T-cell (primary cell): ENCODE measurements around the gene TPM4. TPM values are rescaled to one million over a fixed set of nuclear protein-coding genes. Genes with fewer than 3 reads are reported as not detected.

Source experiments
- ATAC-seq, 4 experiments: fragments of 200-7000 bp in 3 of 4; fragments of 150-1000 bp in 1 of 4; cut with Tn5 transposase; replicated peaks in 1 of 4; 1 replicate in 3 of 4; 2 replicates in 1 of 4; pipeline ENCODE4 v1.10.0; 2021; ENCODE audit warnings: moderate library complexity in 3 of 4, mild to moderate bottlenecking in 2 of 4, moderate number of reproducible peaks in 1 of 4
- CTCF ChIA-PET, 2 donors: fragments of 300-600 bp; sonication (Branson Sonifier 250); formaldehyde crosslinking; loops; one replicate each; lab custom pipeline; 2022; ENCODE audit warnings: antibody characterized with exemption in 2 of 2; lab: Charles Lee
- POLR2A ChIA-PET, 2 donors: fragments of 300-600 bp; sonication (Branson Sonifier 250); formaldehyde crosslinking; loops; one replicate each; lab custom pipeline; 2022; ENCODE audit warnings: antibody characterized with exemption in 2 of 2; lab: Charles Lee
- DNase-seq, 35 experiments: peaks; one replicate each; pipeline versions ENCODE4 v3.0.0 to v3.0.0-alpha.2; 2013 to 2023
- H3K27ac ChIP-seq: one replicate; pipeline ENCODE4 v1.5.1; 2013; ENCODE audit warnings: low read length
- H3K27me3 ChIP-seq, 2 experiments: replicated peaks in 1 of 2; 1 replicate in 1 of 2; 2 replicates in 1 of 2; pipeline versions ENCODE4 v1.6.1 to v1.7.0; 2013; ENCODE audit warnings: low read length in 1 of 2, mixed read lengths in 1 of 2; ENCODE audit not compliant: control insufficient read depth in 2 of 2, insufficient read depth in 2 of 2; ENCODE audit errors: extremely low read depth in 1 of 2
- H3K36me3 ChIP-seq, 2 donors: 1 replicate in 1 of 2; 2 replicates in 1 of 2; pipeline versions ENCODE4 v1.6.1 to v1.7.0; 2013; ENCODE audit warnings: low read length in 1 of 2; ENCODE audit not compliant: control insufficient read depth in 2 of 2, insufficient read depth in 1 of 2; ENCODE audit errors: extremely low read depth in 1 of 2
- H3K4me1 ChIP-seq, 2 experiments: 1 replicate in 1 of 2; 2 replicates in 1 of 2; pipeline versions ENCODE4 v1.6.1 to v1.7.0; 2013; ENCODE audit warnings: low read length in 2 of 2, mixed read lengths in 1 of 2; ENCODE audit not compliant: insufficient read depth in 2 of 2, control insufficient read depth in 1 of 2; ENCODE audit errors: extremely low read depth in 1 of 2
- H3K4me3 ChIP-seq, 2 donors: 1 replicate in 1 of 2; 2 replicates in 1 of 2; pipeline versions ENCODE4 v1.5.1 to v1.7.0; 2013; ENCODE audit warnings: mild to moderate bottlenecking in 2 of 2, low read length in 1 of 2, moderate library complexity in 1 of 2; ENCODE audit not compliant: control insufficient read depth in 1 of 2; ENCODE audit errors: extremely low read depth in 1 of 2
- H3K9me3 ChIP-seq: 2 replicates; pipeline ENCODE4 v1.7.0; 2013
- H3K27ac Mint-ChIP-seq, 2 donors: one replicate each; pipeline ENCODE4 v1.8.0; 2020 to 2021; ENCODE audit warnings: mild to moderate bottlenecking in 2 of 2, mixed read lengths in 2 of 2
- H3K27me3 Mint-ChIP-seq, 2 donors: one replicate each; pipeline ENCODE4 v1.8.0; 2021 to 2022; ENCODE audit warnings: mixed read lengths in 2 of 2
- H3K36me3 Mint-ChIP-seq: one replicate; pipeline ENCODE4 v1.8.0; 2021; ENCODE audit warnings: mixed read lengths
- H3K4me1 Mint-ChIP-seq, 3 donors: one replicate each; pipeline ENCODE4 v1.8.0; 2020 to 2022; ENCODE audit warnings: mixed read lengths in 3 of 3, mild to moderate bottlenecking in 1 of 3
- H3K4me3 Mint-ChIP-seq, 3 donors: one replicate each; pipeline ENCODE4 v1.8.0; 2020 to 2022; ENCODE audit warnings: mild to moderate bottlenecking in 3 of 3, mixed read lengths in 3 of 3, moderate library complexity in 3 of 3
- H3K9me3 Mint-ChIP-seq, 3 donors: one replicate each; pipeline ENCODE4 v1.8.0; 2020 to 2022; ENCODE audit warnings: mixed read lengths in 3 of 3
- WGBS: methylation state at CpG from one replicate; pipeline ENCODE4 v1.1.5; 2013; ENCODE audit warnings: missing lambda C conversion rate; ENCODE audit not compliant: insufficient coverage; 5-methylcytosine and 5-hydroxymethylcytosine counted together
- total RNA-seq, 35 experiments: library from RNA in 6 of 35; stranded (reverse) in 6 of 35; fragments of 120-200 nt in 1 of 35; gene quantifications; one replicate each; pipeline versions ENCODE4 v1.2.1 to v1.2.4 and lab custom pipeline; 2013 to 2026

Gene TPM4
- total RNA-seq, 5 donors from 2014 or later (not counting 1 experiment from before 2014, with no cell fraction given), result 83.6 to 189 (median 99.5) TPM

- no peak for DNase-seq
- Histone ChIP-seq H3K4me1 (peaks cover 0 to 5% of the 10 kb centered on the region in 2 experiments), H3K27ac (no peak overlapping the region), H3K9me3 (no peaks in the 10 kb centered on the region), H3K27me3 (peaks cover 0 to 6% of the 10 kb centered on the region in 2 experiments), H3K36me3 (no peaks in the 10 kb centered on the region), H3K4me3 (no peak overlapping the region)
- Mint-ChIP-seq H3K27me3 (peaks cover 3% of the 10 kb centered on the region in 2 donors), H3K9me3 (peaks cover 0 to 7% (median 6%) of the 10 kb centered on the region in 3 donors), H3K4me3 (no peak overlapping the region), H3K4me1 (peaks cover 4 to 16% (median 5%) of the 10 kb centered on the region in 3 donors), H3K27ac (no peak overlapping the region), H3K36me3 (no peaks in the 10 kb centered on the region)
- WGBS, result no CpG with 5 or more reads among the region's 5 CpGs
- ChIA-PET POLR2A (interaction anchor here in 1 of 2 donors (0.7 kb wide), 1 partner anchor 14 kb away, joined by 10 read pairs; no protein-coding TSS in a partner anchor), CTCF (interaction anchor here in 1 of 2 donors (0.7 kb wide), 1 partner anchor 8 kb away, joined by 3 read pairs; no protein-coding TSS in a partner anchor)
- no peak for ATAC-seq
Measured at GRCh38 chr19:16057062-16057461, 19.2 kb upstream of the TPM4 start.

GRCh38 chr19:16060294-16060693 lies 16.0 kb upstream of the TPM4 start:
- Mint-ChIP-seq H3K4me1 (peaks cover 10 to 25% (median 11%) of the 10 kb centered on the region in 3 donors), H3K27me3 (peaks cover 3% of the 10 kb centered on the region in 2 donors), H3K9me3 (peaks cover 0 to 7% (median 6%) of the 10 kb centered on the region in 3 donors), H3K4me3 (no peak overlapping the region), H3K36me3 (no peaks in the 10 kb centered on the region), H3K27ac (no peak overlapping the region)
- no peaks in the 10 kb centered on the region for H3K9me3 ChIP-seq
- DNase-seq (no peak), ATAC-seq (no peak)
- H3K4me1 ChIP-seq, result peaks cover 0 to 15% of the 10 kb centered on the region in 2 experiments
- no peak overlapping the region for H3K4me3 ChIP-seq
- no peak overlapping the region for H3K27ac ChIP-seq
- POLR2A ChIA-PET, result no interaction called here
- peaks cover 0 to 9% of the 10 kb centered on the region in 2 experiments for H3K27me3 ChIP-seq
- CTCF ChIA-PET, result interaction anchor here in 1 of 2 donors (0.6 to 2.1 kb wide), 5 partner anchors 10 to 134 kb away, joined by 3 to 9 read pairs (median 4); partner anchors contain the start of gene FAM32A
- no peaks in the 10 kb centered on the region for H3K36me3 ChIP-seq
- WGBS, result 71% methylated on average over 1 of the region's 2 CpGs

- Histone ChIP-seq H3K4me1 (peaks cover 0 to 22% of the 10 kb centered on the region in 2 experiments), H3K9me3 (no peaks in the 10 kb centered on the region), H3K36me3 (no peaks in the 10 kb centered on the region), H3K27me3 (peaks cover 0 to 9% of the 10 kb centered on the region in 2 experiments), H3K27ac (no peak overlapping the region), H3K4me3 (no peak overlapping the region)
- WGBS, result 16% methylated on average over 4 of the region's 4 CpGs
- CTCF ChIA-PET, result interaction anchor here in 1 of 2 donors (0.6 to 2.1 kb wide), 6 partner anchors 9 to 110 kb away, joined by 3 to 9 read pairs (median 6); no protein-coding TSS in a partner anchor
- peaks cover 16 to 32% (median 18%) of the 10 kb centered on the region in 3 donors for H3K4me1 Mint-ChIP-seq
- ATAC-seq, result peak; percentile 54 to 88 (median 81)
- H3K4me3 Mint-ChIP-seq, result no peak overlapping the region
- no peaks in the 10 kb centered on the region for H3K36me3 Mint-ChIP-seq
- peak overlapping the region; percentile 17 to 32 for H3K27ac Mint-ChIP-seq
- H3K9me3 Mint-ChIP-seq, result no peaks in the 10 kb centered on the region
- POLR2A ChIA-PET, result no interaction called here
- peaks cover 3% of the 10 kb centered on the region in 2 donors for H3K27me3 Mint-ChIP-seq
- peak in 8 of 35 experiments; percentile 12 to 51 (median 40) for DNase-seq
Measured at GRCh38 chr19:16061943-16062342, 14.4 kb upstream of the TPM4 start.

- ATAC-seq, result peak; percentile 41 to 74 (median 49)
- no peak overlapping the region for H3K4me3 Mint-ChIP-seq
Measured at GRCh38 chr19:16062789-16063188, 13.5 kb upstream of the TPM4 start.

DNA sequence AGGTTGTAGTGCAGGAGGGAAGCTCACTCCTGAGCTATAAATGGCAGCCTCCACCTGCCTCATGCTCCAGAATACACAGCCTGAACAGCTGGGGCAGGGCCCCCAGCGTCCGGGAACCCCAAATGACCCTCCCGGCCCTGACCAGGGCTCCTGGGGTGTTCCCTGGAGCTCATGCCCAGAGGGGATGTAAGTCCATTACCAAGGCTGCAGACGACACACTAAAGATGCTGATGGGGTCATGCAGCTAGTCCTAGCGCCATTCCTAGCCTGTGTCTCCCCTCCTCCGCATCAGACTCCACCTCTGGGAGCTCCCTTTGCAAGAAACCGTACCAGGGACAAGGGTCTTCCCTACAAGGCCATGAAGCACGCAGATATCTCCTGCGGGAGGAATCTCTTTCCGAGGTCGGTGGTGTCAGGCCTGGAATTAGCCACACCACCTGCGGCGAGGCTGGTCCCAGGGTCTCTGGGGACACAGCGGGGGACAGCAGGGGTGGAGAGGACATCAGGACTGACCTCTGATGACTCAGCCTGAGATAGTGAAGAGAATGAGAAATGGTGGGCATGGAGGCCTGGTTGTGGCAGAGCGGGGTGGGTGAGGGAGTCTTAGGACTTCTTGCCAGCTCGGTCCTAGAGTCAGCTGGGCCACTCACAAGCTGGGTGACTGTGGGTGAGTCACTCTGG lies 11.9 kb upstream of the TPM4 start:
- H3K27me3 Mint-ChIP-seq, result no peaks in the 10 kb centered on the region
- no peaks in the 10 kb centered on the region for H3K9me3 Mint-ChIP-seq
- Histone ChIP-seq H3K27me3 (peaks cover 0 to 4% of the 10 kb centered on the region in 2 experiments), H3K27ac (no peak overlapping the region), H3K9me3 (no peaks in the 10 kb centered on the region), H3K4me3 (no peak overlapping the region), H3K36me3 (no peaks in the 10 kb centered on the region), H3K4me1 (peaks cover 0 to 23% of the 10 kb centered on the region in 2 experiments)
- DNase-seq, result no peak
- no peak overlapping the region for H3K27ac Mint-ChIP-seq
- H3K4me1 Mint-ChIP-seq, result peaks cover 16 to 26% (median 18%) of the 10 kb centered on the region in 3 donors
- ChIA-PET CTCF (interaction anchor here (0.5 to 1.0 kb wide), 3 partner anchors 8 to 435 kb away, joined by 3 read pairs; no protein-coding TSS in a partner anchor), POLR2A (no interaction called here)
- no peak overlapping the region for H3K4me3 Mint-ChIP-seq
- no peaks in the 10 kb centered on the region for H3K36me3 Mint-ChIP-seq
- no peak for ATAC-seq
- WGBS, result 95% methylated on average over 15 of the region's 16 CpGs

More at GRCh38 chr19:16062789-16063188, 13.5 kb upstream of the TPM4 start:
- H3K9me3 Mint-ChIP-seq, result no peaks in the 10 kb centered on the region
- no peak overlapping the region for H3K27ac Mint-ChIP-seq
- 75% methylated on average over 2 of the region's 2 CpGs for WGBS
- Histone ChIP-seq H3K4me1 (peaks cover 0 to 23% of the 10 kb centered on the region in 2 experiments), H3K9me3 (no peaks in the 10 kb centered on the region), H3K36me3 (no peaks in the 10 kb centered on the region), H3K4me3 (no peak overlapping the region), H3K27me3 (peaks cover 0 to 9% of the 10 kb centered on the region in 2 experiments), H3K27ac (no peak overlapping the region)
- H3K36me3 Mint-ChIP-seq, result no peaks in the 10 kb centered on the region
- CTCF ChIA-PET, result interaction anchor here (0.6 to 1.8 kb wide), 10 partner anchors 11 to 354 kb away, joined by 3 to 15 read pairs (median 4); partner anchors contain the start of gene TPM4 (in 1 of the 2)
- peak in 33 of 35 experiments; percentile 24 to 83 (median 62) for DNase-seq
- peaks cover 16 to 32% (median 18%) of the 10 kb centered on the region in 3 donors for H3K4me1 Mint-ChIP-seq
- POLR2A ChIA-PET, result no interaction called here
- peaks cover 3% of the 10 kb centered on the region in 2 donors for H3K27me3 Mint-ChIP-seq

DNA sequence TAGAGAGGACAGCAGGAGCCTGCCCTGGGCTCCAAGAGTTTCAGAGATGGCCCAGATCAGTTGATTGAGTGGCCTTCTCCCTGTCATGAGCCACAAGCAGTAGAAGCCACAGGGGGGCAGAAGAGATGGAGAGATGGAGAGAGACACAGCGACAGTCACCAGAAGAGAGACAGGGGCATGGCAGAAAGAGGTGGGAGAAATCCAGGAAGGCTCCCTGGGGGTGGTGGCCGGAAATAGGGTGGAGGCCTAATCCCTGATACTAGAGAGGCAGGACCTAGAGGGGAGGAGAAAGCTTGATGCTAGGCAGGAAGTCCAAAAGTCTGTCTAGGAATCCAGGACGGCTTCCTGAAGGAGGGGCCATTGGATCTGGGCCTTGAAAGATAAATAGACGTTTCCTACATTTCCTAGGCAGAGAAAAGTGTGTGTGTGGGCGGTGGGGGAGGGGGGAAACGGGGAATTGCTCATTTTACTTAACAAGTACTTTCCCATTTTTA lies 9.6 kb upstream of the TPM4 start:
- no peaks in the 10 kb centered on the region for H3K27me3 Mint-ChIP-seq
- DNase-seq (peak in 31 of 35 experiments; percentile 19 to 69 (median 43)), ATAC-seq (no peak)
- ChIA-PET CTCF (interaction anchor here (0.9 to 1.2 kb wide), 3 partner anchors 9 to 22 kb away, joined by 3 to 4 read pairs (median 3); no protein-coding TSS in a partner anchor), POLR2A (interaction anchor here in 1 of 2 donors (0.7 kb wide), 1 partner anchor 19 kb away, joined by 8 read pairs; no protein-coding TSS in a partner anchor)
- Histone ChIP-seq H3K36me3 (no peaks in the 10 kb centered on the region), H3K9me3 (no peaks in the 10 kb centered on the region), H3K27ac (no peak overlapping the region), H3K4me1 (peaks cover 18 to 46% of the 10 kb centered on the region in 2 experiments), H3K27me3 (peaks cover 0 to 4% of the 10 kb centered on the region in 2 experiments), H3K4me3 (no peak overlapping the region)
- no peaks in the 10 kb centered on the region for H3K36me3 Mint-ChIP-seq
- WGBS, result 100% methylated on average over 1 of the region's 6 CpGs
- no peaks in the 10 kb centered on the region for H3K9me3 Mint-ChIP-seq
- H3K27ac Mint-ChIP-seq, result peak overlapping the region; percentile 55 to 75
- no peak overlapping the region for H3K4me3 Mint-ChIP-seq
- peaks cover 20 to 24% (median 24%) of the 10 kb centered on the region in 3 donors for H3K4me1 Mint-ChIP-seq
